Subcutaneous adipose tissue (tissue), 4 donors: ENCODE measurements around the gene DTNB. TPM values are rescaled to one million over a fixed set of nuclear protein-coding genes. Genes with fewer than 3 reads are reported as not detected.

ENCODE experiments used
- total RNA-seq, 4 donors: library from RNA; depleted of rRNA; stranded (reverse); fragments of >200 nt; gene quantifications; one replicate each; pipeline ENCODE4 v1.1.0, GENCODE V29; 2016
- TF ChIP-seq, protein P1 (sequence below): fragments of 450-650 bp; IDR thresholded peaks from one replicate; pipeline ENCODE4 v1.5.1; 2016; ENCODE audit warnings: low read depth, mild to moderate bottlenecking, control low read depth, antibody characterized with exemption, moderate library complexity

Gene DTNB
- total RNA-seq, 4 donors from 2014 or later: 4.6 to 11.6 (median 7.3) TPM

DNA sequence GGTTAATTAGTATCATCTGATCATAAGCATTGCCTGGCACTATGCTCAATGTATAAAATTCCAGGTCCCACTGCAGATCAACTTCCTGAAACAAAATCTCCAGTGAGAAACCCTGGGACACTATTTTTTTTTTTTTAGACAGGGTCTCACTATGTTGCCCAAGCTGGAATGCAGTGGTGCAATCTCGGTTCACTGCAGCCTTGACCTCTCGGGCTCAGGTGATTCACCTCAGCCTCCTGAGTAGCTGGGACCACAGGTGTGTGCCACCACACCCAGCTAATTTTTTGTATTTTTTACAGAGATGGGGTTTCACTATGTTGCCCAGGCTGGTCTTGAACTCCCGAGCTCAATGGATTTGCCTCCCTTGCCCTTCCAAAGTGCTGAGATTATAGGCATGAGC lies 31.1 kb downstream of the DTNB start:
- TF ChIP-seq, protein P1, sequence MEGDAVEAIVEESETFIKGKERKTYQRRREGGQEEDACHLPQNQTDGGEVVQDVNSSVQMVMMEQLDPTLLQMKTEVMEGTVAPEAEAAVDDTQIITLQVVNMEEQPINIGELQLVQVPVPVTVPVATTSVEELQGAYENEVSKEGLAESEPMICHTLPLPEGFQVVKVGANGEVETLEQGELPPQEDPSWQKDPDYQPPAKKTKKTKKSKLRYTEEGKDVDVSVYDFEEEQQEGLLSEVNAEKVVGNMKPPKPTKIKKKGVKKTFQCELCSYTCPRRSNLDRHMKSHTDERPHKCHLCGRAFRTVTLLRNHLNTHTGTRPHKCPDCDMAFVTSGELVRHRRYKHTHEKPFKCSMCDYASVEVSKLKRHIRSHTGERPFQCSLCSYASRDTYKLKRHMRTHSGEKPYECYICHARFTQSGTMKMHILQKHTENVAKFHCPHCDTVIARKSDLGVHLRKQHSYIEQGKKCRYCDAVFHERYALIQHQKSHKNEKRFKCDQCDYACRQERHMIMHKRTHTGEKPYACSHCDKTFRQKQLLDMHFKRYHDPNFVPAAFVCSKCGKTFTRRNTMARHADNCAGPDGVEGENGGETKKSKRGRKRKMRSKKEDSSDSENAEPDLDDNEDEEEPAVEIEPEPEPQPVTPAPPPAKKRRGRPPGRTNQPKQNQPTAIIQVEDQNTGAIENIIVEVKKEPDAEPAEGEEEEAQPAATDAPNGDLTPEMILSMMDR: no peak

DNA sequence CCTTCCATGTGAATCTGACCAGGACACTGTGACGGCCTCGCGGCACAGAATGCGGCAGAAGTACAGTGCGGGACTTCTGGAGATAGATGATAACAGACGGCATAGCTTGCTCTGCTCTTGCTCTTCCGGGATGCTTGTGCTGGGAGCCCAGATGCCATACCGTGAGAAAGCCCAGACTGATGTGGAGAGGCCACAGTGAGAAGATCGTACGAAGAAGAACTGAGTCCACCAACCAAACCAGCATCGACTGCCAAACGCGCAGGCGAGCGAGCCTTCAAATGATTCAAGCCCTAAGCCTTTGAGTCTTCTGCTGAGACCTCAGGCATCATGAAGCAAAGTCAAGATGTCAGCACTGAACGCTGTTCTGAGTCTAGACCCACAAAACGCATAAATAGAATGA lies 33.7 kb downstream of the DTNB start:
- TF ChIP-seq, protein P1: no peak

GRCh38 chr2:25639131-25639530 lies 34.2 kb downstream of the DTNB start:
- TF ChIP-seq, protein P1: no peak

- TF ChIP-seq, protein P1: no peak
These were observed 37.6 kb downstream of the DTNB start for GRCh38 chr2:25635797-25636196.

DNA sequence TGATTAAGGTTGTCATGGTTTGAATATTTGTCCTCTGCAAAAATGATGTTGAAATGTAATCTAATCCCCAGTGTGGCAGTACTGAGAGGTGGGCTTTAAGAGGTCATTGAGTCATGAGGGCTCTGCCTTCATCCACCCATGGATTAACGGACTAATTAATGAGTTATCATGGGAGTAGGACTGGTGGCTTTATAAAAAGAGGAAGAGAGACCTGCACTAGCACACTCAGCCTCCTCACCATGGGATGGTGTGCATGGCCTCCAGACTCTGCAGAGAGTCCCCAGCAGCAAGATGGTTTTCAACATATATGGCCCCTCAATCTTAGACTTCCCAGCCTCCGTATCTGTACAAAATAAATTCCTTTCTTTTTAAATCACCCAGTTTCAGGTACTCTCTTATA lies 41.0 kb downstream of the DTNB start:
- TF ChIP-seq, protein P1: no peak

GRCh38 chr2:25624635-25625034 lies 48.7 kb downstream of the DTNB start:
- TF ChIP-seq, protein P1: no peak

DNA sequence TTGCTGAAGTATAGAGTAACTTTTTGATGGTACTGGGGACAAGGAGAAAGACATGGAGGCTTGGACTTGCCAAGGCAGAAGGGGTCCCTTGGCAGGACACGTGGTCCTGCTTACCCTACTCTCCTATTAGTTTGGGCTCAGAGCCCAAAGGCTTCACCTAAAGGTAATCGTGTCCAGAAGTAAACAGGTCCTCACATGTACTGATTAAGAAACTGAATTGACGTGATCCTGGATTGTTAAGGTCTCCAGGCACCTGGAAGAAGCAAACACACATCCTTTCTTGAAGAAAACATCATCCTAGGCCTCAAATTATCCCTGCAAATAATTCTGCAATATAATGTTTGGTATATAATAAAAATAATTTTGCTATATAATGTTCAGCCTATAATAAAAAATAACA lies 50.0 kb downstream of the DTNB start:
- TF ChIP-seq, protein P1: no peak
